HL-60/S4 (cell line): ENCODE data around the gene MBP.
"Not testable (repeated sequence)": the region's sequence is repeated elsewhere in the genome, so short reads cannot be mapped to it uniquely, and the experiment has no call there.

Source experiments
- in situ Hi-C: fragments of 300-500 bp; cut with MboI; formaldehyde crosslinking; loops from 2 replicates; pipeline ENCODE4 v1.14.3; 2022; ENCODE audit warnings: low sequenced_read_pairs

MBP gene

DNA sequence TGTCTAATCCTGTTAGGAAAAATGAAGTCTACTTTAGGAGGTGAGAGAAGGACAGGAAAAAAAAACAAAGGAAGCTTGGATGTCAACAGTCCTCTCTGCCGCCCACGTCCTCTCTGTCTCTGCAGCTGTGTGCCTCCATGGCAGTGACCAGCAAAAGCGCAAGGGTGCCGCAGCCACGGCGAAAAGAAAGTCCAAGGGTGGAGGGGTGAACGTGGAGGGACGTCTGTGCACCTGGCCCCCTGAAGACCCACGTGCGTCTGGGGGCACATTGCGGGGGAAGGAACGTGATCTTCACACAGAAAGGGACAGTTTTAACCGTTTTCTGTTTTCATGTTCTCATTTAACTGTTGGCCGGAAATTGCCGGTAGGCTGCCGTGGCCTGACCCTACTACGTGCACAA lies 152.7 kb downstream of the MBP start:
- in situ Hi-C loops: no loop called here

- in situ Hi-C loops: no loop called here
Measured at GRCh38 chr18:76979111-76979751, 153.4 kb downstream of the MBP start.

DNA sequence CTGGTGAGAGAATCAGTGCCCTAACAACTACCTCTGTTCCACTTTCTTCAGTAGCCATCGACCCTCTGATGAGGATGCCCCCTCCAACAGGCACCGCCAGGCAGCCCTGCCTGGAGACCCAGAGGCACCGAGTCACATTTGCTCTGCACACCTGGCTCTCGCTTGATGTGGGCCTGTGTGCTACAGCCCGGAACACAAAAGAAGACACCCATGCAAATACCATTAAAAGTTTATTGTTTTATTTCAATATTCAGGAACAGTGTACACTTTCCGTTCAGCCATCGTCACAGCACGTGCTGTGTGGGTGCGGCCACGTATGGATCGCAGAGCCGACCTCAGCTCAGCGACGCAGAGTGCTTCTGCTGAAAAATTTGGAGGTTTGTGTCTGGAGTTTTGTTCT lies 154.0 kb downstream of the MBP start:
- in situ Hi-C loops: no loop called here

- in situ Hi-C loops: no loop called here
Measured at GRCh38 chr18:76977684-76978232, 154.8 kb downstream of the MBP start.

DNA sequence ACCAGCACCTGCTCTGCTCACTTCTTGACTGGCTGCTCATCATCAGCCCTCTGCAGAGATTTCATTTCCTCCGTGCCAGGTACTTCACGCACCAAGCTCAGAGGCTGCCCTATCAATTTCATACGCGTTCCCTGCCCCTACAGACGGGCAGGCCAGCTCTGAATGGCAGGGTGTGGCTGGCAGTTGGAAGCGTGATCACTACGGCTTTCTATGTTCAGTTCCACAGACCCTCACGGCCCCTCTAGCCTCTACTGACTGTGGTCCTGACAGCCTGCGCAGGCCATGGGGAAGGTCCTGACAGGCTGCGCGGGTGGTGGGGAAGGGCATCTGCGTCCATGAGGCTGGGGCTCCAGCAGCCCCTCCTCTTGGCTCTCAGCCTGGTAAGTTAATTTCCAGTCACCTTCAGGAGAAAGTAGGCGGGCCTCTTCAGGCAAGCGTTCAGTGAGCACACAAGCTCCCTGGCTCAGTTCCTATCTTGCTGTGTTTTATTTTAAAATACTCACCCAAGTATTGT lies 155.4 kb downstream of the MBP start:
- in situ Hi-C loops: no loop called here

DNA sequence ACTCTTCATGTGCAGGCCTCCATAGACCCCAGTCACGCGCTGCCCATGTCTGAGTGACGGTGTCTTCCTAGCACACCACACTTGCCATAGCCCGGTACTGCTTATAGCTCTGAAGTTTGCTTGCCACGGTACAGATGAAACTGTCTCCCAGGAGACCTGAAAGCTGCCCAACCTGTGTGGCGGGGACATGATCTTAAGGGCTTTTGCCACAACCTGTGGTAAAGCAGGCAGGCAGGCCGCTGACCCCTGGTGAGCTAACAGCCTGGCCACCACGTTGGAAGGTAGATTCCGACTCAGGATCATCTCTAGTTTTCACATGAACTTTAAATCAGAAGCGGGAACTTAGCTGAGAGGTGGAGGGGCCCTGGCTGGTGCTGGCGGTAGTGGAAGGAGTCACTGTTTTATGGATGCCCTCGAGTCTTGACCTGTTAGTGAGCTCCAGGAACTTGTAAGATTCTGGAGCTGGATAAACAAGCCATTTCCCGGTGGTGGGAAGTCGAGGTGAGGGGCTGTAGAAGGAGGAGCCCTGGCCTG lies 156.9 kb downstream of the MBP start:
- in situ Hi-C loops: no loop called here

DNA sequence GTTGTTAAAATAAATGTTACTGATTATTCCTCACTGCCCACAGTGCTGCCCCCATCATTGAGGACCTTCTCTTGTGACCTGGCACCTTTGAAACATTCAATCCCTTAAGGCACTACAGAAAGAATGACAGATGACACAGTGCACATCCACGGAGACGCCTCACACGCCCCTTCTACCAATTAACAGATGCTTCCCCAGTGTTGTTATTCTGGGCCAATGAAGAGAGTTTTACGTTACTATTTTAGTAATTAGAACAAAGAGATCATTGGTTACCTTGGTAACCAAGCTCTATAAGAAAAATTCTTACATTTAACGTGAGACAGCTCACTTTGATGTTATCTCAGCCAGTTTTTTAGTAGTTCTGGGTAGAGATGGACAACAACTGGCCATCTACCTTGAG lies 158.2 kb downstream of the MBP start:
- in situ Hi-C loops: no loop called here

- in situ Hi-C loops: no loop called here
Measured at GRCh38 chr18:76973520-76974266, 158.9 kb downstream of the MBP start.

DNA sequence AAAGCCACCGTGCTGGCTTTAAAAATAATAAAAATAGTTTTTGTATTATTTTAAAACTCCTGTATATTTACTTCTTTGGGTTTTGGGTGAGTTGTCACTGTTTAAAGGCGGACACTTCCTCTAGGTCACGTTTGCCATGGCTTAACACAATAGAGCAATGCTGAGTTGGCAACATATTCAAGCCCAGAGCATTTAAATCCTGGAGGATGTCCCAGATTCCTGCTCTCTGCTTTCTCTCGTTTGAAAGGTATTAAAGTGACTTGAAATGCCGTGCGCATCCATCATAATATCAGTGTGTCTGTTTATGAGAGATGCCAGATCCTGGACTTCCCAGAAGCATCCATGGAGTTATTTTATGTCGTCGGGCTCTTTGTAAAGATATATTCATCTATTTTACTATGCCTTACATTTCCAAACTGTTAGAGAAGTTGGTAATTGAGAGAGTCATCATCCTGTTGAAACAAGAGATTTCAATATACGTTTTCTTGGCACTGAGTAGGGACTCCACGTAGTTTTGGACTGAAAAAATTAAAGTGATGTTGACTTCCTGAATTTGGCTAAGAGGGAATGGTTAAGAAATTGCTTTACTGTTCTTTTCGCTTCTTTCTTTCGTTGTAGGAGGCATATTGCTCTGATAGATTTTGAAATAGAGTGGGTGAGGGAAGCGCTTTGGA lies 159.6 kb downstream of the MBP start:
- in situ Hi-C loops: no loop called here

DNA sequence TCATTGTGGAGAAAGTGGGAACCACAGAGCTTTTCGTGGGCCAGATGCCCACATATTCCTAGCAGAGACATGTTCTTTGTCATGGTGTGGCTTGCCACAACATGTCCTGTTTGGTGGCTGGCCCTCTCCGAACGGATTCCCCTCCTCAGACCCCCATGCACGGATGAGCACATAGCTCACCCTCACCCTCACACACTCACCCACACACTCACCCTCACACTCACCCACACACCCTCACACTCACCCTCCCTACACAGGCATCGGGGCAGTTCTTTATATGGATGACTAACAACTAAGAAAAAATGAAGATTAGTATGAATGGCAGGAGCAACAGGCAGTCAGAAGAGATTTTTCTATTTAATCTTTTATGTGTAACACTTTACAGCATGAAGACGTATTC lies 160.3 kb downstream of the MBP start:
- in situ Hi-C loops: no loop called here

DNA sequence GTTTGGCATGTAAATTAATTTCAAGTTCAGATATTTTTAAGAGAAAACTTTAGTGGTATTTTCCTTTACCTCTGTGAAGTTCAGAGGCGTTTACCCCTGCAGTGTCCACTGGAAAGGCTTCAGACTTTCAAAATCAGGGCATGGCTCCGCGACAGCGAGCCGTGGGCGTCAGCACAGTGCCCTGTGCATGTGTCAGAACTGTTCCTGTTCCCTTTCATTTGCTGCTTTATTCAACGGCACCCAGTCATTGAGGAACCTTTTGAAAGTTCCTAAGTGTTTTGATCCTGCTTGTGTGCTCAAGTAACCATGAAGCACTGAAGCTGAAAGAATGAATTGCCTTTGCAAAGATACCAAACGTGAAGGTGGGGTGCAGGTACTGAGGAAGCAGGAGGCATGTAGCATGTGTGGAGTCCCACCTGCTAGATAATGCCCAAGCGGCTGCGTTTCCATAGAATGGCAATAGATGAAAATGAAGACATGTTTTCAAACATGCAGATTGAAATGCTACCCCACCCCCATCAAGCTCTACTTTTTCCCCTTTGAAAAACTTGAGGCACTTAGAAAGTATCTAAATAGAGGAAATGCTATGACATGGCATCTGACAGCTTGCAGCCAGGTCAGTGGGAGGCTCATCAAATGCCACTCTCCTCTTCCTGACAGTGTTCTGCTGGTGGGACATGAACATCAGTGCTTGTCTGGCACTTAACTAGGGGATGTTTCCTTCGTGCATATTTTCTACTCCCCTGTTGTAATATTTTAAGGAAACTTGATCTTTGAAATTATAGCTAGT lies 161.6 kb downstream of the MBP start:
- in situ Hi-C loops: no loop called here

- in situ Hi-C loops: no loop called here
Measured at GRCh38 chr18:76967721-76968472, 164.7 kb downstream of the MBP start.

DNA sequence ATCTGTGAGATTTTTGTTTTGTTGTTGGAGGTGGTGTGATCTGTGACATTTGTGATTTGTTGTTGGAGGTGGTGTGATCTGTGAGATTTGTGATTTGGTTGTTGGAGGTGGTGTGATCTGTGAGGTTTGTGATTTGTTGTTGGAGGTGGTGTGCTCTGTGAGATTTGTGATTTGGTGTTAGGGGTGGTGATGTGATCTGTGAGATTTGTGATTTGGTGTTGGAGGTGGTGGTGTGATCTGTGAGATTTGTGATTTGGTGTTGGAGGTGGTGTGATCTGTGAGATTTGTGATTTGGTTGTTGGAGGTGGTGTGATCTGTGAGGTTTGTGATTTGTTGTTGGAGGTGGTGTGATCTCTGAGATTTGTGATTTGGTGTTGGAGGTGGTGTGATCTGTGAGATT lies 165.3 kb downstream of the MBP start:
- in situ Hi-C loops: not testable (repeated sequence)

GRCh38 chr18:76965555-76966151 lies 166.9 kb downstream of the MBP start:
- in situ Hi-C loops: not testable (repeated sequence)

DNA sequence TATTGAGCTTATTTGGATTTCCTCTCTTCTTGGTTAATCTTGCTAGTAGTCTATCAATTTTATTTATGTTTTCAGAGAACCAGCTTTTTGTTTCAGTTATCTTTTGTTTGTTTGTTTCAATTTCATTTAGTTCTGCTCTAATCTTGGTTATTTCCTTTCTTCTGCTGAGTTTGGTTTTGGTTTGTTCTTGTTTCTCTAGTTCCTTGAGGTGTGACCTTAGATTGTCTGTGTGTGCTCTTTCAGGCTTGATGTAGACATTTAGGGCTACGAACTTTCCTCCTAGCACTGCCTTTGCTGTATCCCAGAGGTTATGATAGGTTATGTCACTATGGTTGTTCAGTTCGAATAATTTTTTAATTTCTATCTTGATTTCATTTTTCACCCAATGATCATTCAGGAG lies 168.6 kb downstream of the MBP start:
- in situ Hi-C loops: no loop called here

- in situ Hi-C loops: no loop called here
Measured at GRCh38 chr18:76962851-76963250, 169.7 kb downstream of the MBP start.

DNA sequence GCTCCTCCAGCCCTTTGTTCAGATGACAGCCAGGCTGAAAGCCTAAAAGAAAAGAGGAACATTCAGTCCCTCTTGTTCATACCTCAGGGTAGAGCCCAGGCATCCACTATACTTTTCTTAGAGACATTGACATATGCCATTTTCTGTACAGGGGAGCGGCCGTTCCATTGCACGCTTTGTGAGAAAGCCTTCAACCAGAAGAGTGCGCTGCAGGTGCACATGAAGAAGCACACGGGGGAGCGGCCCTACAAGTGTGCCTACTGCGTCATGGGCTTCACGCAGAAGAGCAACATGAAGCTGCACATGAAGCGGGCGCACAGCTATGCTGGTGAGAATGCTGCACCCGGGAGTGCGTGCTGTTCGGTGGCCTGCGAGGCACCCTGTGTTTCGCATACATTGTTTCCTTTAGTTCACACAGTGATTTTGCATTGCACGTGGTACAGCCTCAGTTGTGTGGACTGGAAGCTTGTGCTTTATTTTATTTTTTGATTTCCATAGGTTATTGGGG lies 172.0 kb downstream of the MBP start:
- in situ Hi-C loops: no loop called here

DNA sequence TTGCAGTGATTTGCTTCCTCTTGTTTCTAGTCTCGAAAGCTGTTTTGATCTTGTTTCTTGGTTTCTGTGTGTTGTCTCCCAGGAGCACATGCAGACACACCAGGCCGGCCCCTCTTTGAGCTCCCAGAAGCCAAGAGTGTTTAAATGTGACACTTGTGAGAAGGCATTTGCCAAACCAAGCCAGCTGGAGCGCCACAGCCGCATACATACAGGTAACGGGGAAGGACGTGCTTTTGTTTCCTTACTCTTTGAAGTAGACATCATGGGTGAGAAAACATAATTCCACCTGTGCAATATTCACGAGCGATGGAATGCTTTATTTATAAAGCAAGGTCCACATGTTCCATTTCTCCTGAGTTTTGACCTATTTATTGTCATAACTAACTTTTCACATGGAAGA lies 173.0 kb downstream of the MBP start:
- in situ Hi-C loops: no loop called here

GRCh38 chr18:76958692-76959341 lies 173.8 kb downstream of the MBP start:
- in situ Hi-C loops: no loop called here
